ENCODE data around the gene TBPL2.

- TF ChIP-seq POLR2A (IDR thresholded peaks at IDR 0.05; ENCODE audit: low read depth, low read length) (no peak), POLR2AphosphoS5 (IDR thresholded peaks at IDR 0.05; ENCODE audit: low read depth, low read length) (no peak)
Measured at GRCh38 chr14:55451950-55452349, 11.5 kb upstream of the TBPL2 start.
